GM12874 (cell line): ENCODE results near the gene SYCN.

ENCODE experiments used
- CTCF ChIP-seq: IDR thresholded peaks from 2 replicates; pipeline ENCODE4 v1.5.1; 2011; ENCODE audit warnings: low read depth, mild to moderate bottlenecking, control low read depth, low read length, moderate library complexity; ENCODE audit not compliant: insufficient read depth

Gene SYCN

GRCh38 chr19:39217094-39217493, 13.0 kb upstream of the SYCN start:
- TF ChIP-seq CTCF, result no peak

GRCh38 chr19:39212375-39212742, 8.3 kb upstream of the SYCN start:
- TF ChIP-seq CTCF, result peak; percentile 53

- no peak for TF ChIP-seq CTCF
Observed at GRCh38 chr19:39211731-39212374, 7.8 kb upstream of the SYCN start.

- TF ChIP-seq CTCF, result no peak
Observed at GRCh38 chr19:39209196-39209595, 5.1 kb upstream of the SYCN start.

GRCh38 chr19:39208175-39208795, 4.2 kb upstream of the SYCN start:
- TF ChIP-seq CTCF, result no peak

GRCh38 chr19:39207293-39207836, 3.3 kb upstream of the SYCN start:
- no peak for TF ChIP-seq CTCF

- TF ChIP-seq CTCF, result no peak
Observed at GRCh38 chr19:39206122-39206521, 2.1 kb upstream of the SYCN start.
